ENCODE data around the gene IL1RAPL2. TPM values are rescaled to one million over a fixed set of nuclear protein-coding genes. Genes with fewer than 3 reads are reported as not detected.

IL1RAPL2 gene
- total and polyA plus RNA-seq, 2 donors (not counting 3 experiments of a cell fraction or from before 2014, with no cell fraction given) = not detected

DNA sequence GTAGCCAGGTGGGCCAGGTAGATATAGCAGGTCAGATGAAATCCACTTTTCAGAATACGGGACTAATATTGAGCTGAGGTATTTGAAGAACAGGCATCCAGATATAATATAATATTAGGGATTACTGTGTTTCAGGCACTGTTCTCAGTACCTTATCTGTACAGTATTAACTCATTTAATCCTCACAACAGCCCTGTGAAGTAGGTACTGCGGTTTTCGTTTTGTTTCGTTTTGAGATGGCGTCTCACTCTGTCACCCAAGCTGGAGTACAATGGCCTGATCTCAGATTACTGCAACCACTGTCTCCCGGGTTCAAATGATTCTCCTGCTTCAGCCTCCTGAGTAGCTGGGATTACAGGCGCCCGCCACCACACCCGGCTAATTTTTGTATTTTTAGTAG is 129.6 kb downstream of the IL1RAPL2 start:
- Histone ChIP-seq H3K4me2 (ENCODE audit: insufficient read depth, low read length) (no peak overlapping the region), H3K9me1 (replicated peaks; ENCODE audit: control insufficient read depth, extremely low read depth, insufficient read depth, low read length) (no peaks in the 10 kb centered on the region), H3K36me3 (ENCODE audit: control insufficient read depth in 2 of 2, extremely low read depth in 1 of 2, insufficient read depth in 2 of 2, low read length in 2 of 2) (no peaks in the 10 kb centered on the region), H4K20me1 (replicated peaks; ENCODE audit: control insufficient read depth, extremely low read depth, insufficient read depth, low read length) (no peaks in the 10 kb centered on the region), H3K27me3 (ENCODE audit: control insufficient read depth in 2 of 2, insufficient read depth in 2 of 2, low read length in 2 of 2) (no peaks in the 10 kb centered on the region), H2AFZ (ENCODE audit: low read depth, low read length) (no peak overlapping the region), H3K4me1 (ENCODE audit: control insufficient read depth, extremely low read depth, insufficient read depth, low read length) (no peaks in the 10 kb centered on the region), H3K9me3 (replicated peaks; ENCODE audit: control insufficient read depth, insufficient read depth, low read length) (no peaks in the 10 kb centered on the region), H3K27ac (ENCODE audit: insufficient read depth, low read depth, low read length) (no peak overlapping the region), H3K9ac (replicated peaks; ENCODE audit: extremely low read depth, insufficient read depth, low read length) (no peak overlapping the region), H3K79me2 (ENCODE audit: control insufficient read depth, insufficient read depth, low read length) (no peaks in the 10 kb centered on the region), H3K4me3 (replicated peaks in 1 of 3; ENCODE audit: insufficient read depth in 1 of 3, low read depth in 1 of 3, low read length in 3 of 3) (no peak overlapping the region)
- dilution Hi-C loops (cut with MboI; ENCODE audit: extremely low pct_ligation_motif_present, low sequenced_read_pairs) = no loop called here
- intact Hi-C loops (cut with micrococcal nuclease) = no loop called here
- POLR2A ChIA-PET = no interaction called here
- FAIRE-seq = no peak
- CTCF ChIA-PET = no interaction called here
- BruUV-seq (replicated peaks) = no TSS peak
- TF ChIP-seq, protein P1, sequence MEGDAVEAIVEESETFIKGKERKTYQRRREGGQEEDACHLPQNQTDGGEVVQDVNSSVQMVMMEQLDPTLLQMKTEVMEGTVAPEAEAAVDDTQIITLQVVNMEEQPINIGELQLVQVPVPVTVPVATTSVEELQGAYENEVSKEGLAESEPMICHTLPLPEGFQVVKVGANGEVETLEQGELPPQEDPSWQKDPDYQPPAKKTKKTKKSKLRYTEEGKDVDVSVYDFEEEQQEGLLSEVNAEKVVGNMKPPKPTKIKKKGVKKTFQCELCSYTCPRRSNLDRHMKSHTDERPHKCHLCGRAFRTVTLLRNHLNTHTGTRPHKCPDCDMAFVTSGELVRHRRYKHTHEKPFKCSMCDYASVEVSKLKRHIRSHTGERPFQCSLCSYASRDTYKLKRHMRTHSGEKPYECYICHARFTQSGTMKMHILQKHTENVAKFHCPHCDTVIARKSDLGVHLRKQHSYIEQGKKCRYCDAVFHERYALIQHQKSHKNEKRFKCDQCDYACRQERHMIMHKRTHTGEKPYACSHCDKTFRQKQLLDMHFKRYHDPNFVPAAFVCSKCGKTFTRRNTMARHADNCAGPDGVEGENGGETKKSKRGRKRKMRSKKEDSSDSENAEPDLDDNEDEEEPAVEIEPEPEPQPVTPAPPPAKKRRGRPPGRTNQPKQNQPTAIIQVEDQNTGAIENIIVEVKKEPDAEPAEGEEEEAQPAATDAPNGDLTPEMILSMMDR (IDR thresholded peaks at IDR 0.05; ENCODE audit: extremely low read depth in 1 of 2, insufficient read depth in 1 of 2, low read depth in 1 of 2, low read length in 2 of 2) = no peak
- TF ChIP-seq MAX (IDR thresholded peaks at IDR 0.05; ENCODE audit: insufficient read depth, insufficient read length) (no peak), MYC (IDR thresholded peaks at IDR 0.05; ENCODE audit: low read depth, low read length) (no peak), JUN (IDR thresholded peaks at IDR 0.05; ENCODE audit: borderline replicate concordance, insufficient read depth, insufficient read length, low read depth) (no peak), FOS (IDR thresholded peaks at IDR 0.05; ENCODE audit: borderline replicate concordance, insufficient read depth, low read length) (no peak), POLR2A (IDR thresholded peaks at IDR 0.05; ENCODE audit: low read depth, low read length) (no peak)
- no peak for DNase-seq (ENCODE audit: low read depth, low spot score)

GRCh38 chrX:104696667-104697066 is 130.7 kb downstream of the IL1RAPL2 start:
- H3K9ac ChIP-seq (replicated peaks; ENCODE audit: extremely low read depth, insufficient read depth, low read length) = no peak overlapping the region
- H2AFZ ChIP-seq (ENCODE audit: low read depth, low read length) = no peak overlapping the region
- no peak for DNase-seq (ENCODE audit: low read depth, low spot score)
- no peaks in the 10 kb centered on the region for H3K79me2 ChIP-seq (ENCODE audit: control insufficient read depth, insufficient read depth, low read length)
- POLR2A ChIA-PET = no interaction called here
- FAIRE-seq = no peak
- no peak overlapping the region for H3K4me2 ChIP-seq (ENCODE audit: insufficient read depth, low read length)
- intact Hi-C loops (cut with micrococcal nuclease) (no loop called here), dilution Hi-C loops (cut with MboI; ENCODE audit: extremely low pct_ligation_motif_present, low sequenced_read_pairs) (no loop called here)
- no peaks in the 10 kb centered on the region for H3K36me3 ChIP-seq (ENCODE audit: control insufficient read depth in 2 of 2, extremely low read depth in 1 of 2, insufficient read depth in 2 of 2, low read length in 2 of 2)
- H3K4me1 ChIP-seq (ENCODE audit: control insufficient read depth, extremely low read depth, insufficient read depth, low read length) = no peaks in the 10 kb centered on the region
- no peak overlapping the region for H3K27ac ChIP-seq (ENCODE audit: insufficient read depth, low read depth, low read length)
- CTCF ChIA-PET = no interaction called here
- no TSS peak for BruUV-seq (replicated peaks)
- no peak overlapping the region for H3K4me3 ChIP-seq (replicated peaks in 1 of 3; ENCODE audit: insufficient read depth in 1 of 3, low read depth in 1 of 3, low read length in 3 of 3)
- H3K9me1 ChIP-seq (replicated peaks; ENCODE audit: control insufficient read depth, extremely low read depth, insufficient read depth, low read length) = no peaks in the 10 kb centered on the region
- H3K27me3 ChIP-seq (ENCODE audit: control insufficient read depth in 2 of 2, insufficient read depth in 2 of 2, low read length in 2 of 2) = no peaks in the 10 kb centered on the region
- H4K20me1 ChIP-seq (replicated peaks; ENCODE audit: control insufficient read depth, extremely low read depth, insufficient read depth, low read length) = no peaks in the 10 kb centered on the region
- H3K9me3 ChIP-seq (replicated peaks; ENCODE audit: control insufficient read depth, insufficient read depth, low read length) = no peaks in the 10 kb centered on the region
- TF ChIP-seq GATA2 (IDR thresholded peaks at IDR 0.05; ENCODE audit: insufficient read depth, insufficient read length, low read depth, low read length) (no peak), POLR2AphosphoS5 (IDR thresholded peaks at IDR 0.05; ENCODE audit: insufficient read depth, low read depth, low read length) (no peak)
- TF ChIP-seq, protein P1 (IDR thresholded peaks at IDR 0.05; ENCODE audit: extremely low read depth in 1 of 2, insufficient read depth in 1 of 2, low read depth in 1 of 2, low read length in 2 of 2) = no peak
